Activated T-helper 17 cell treated with anti-CD3 and anti-CD28 coated beads, Interleukin-2, amount 50 U/mL, for 72 hours (primary cell): ENCODE results near the gene ZNF318. TPM values are rescaled to one million over a fixed set of nuclear protein-coding genes. Genes with fewer than 3 reads are reported as not detected.

Experiments
- ATAC-seq: fragments of 150-1000 bp; cut with Tn5 transposase; replicated peaks from 2 replicates; pipeline ENCODE4 v1.10.0; 2021; ENCODE audit warnings: mild to moderate bottlenecking, moderate library complexity
- H3K27ac Mint-ChIP-seq: one replicate; pipeline ENCODE4 v1.8.0; 2022; ENCODE audit warnings: mixed read lengths
- H3K27me3 Mint-ChIP-seq: one replicate; pipeline ENCODE4 v1.8.0; 2022; ENCODE audit warnings: mixed read lengths
- H3K36me3 Mint-ChIP-seq: one replicate; pipeline ENCODE4 v1.8.0; 2022; ENCODE audit warnings: low read depth, mild to moderate bottlenecking, mixed read lengths
- H3K4me1 Mint-ChIP-seq: one replicate; pipeline ENCODE4 v1.8.0; 2022; ENCODE audit warnings: mixed read lengths
- H3K4me3 Mint-ChIP-seq: one replicate; pipeline ENCODE4 v1.8.0; 2022; ENCODE audit warnings: mild to moderate bottlenecking, mixed read lengths
- H3K9me3 Mint-ChIP-seq: one replicate; pipeline ENCODE4 v1.8.0; 2022; ENCODE audit warnings: mixed read lengths
- total RNA-seq, 2 donors: library from RNA; stranded (reverse); gene quantifications; one replicate each; pipeline ENCODE4 v1.2.3, GENCODE V29; 2022

ZNF318 gene
- total RNA-seq, 2 donors from 2014 or later: 11.2 to 21.0 TPM

- Mint-ChIP-seq H3K36me3 (no peaks in the 10 kb centered on the region), H3K4me1 (no peaks in the 10 kb centered on the region), H3K27me3 (no peaks in the 10 kb centered on the region), H3K4me3 (no peak overlapping the region), H3K9me3 (no peaks in the 10 kb centered on the region), H3K27ac (no peak overlapping the region)
- no peak for ATAC-seq
These were observed 75.7 kb downstream of the ZNF318 start for GRCh38 chr6:43293698-43294097.

- no peaks in the 10 kb centered on the region for H3K9me3 Mint-ChIP-seq
- no peak overlapping the region for H3K4me3 Mint-ChIP-seq
- no peak for ATAC-seq
- no peaks in the 10 kb centered on the region for H3K27me3 Mint-ChIP-seq
- H3K36me3 Mint-ChIP-seq: no peaks in the 10 kb centered on the region
- no peak overlapping the region for H3K27ac Mint-ChIP-seq
- H3K4me1 Mint-ChIP-seq: no peaks in the 10 kb centered on the region
These were observed 76.6 kb downstream of the ZNF318 start for GRCh38 chr6:43292763-43293318.

- Mint-ChIP-seq H3K4me3 (no peak overlapping the region), H3K27me3 (no peaks in the 10 kb centered on the region), H3K27ac (no peak overlapping the region), H3K36me3 (no peaks in the 10 kb centered on the region), H3K4me1 (no peaks in the 10 kb centered on the region), H3K9me3 (no peaks in the 10 kb centered on the region)
- no peak for ATAC-seq
These were observed 77.1 kb downstream of the ZNF318 start for GRCh38 chr6:43292341-43292740.

- no peaks in the 10 kb centered on the region for H3K36me3 Mint-ChIP-seq
- no peaks in the 10 kb centered on the region for H3K4me1 Mint-ChIP-seq
- no peak overlapping the region for H3K27ac Mint-ChIP-seq
- H3K9me3 Mint-ChIP-seq: no peaks in the 10 kb centered on the region
- peaks cover 4% of the 10 kb centered on the region for H3K27me3 Mint-ChIP-seq
- no peak overlapping the region for H3K4me3 Mint-ChIP-seq
- ATAC-seq: no peak
These were observed 77.7 kb downstream of the ZNF318 start for GRCh38 chr6:43291708-43292107.

GRCh38 chr6:43290905-43291355 is 78.5 kb downstream of the ZNF318 start:
- ATAC-seq: no peak
- Mint-ChIP-seq H3K4me3 (no peak overlapping the region), H3K27ac (no peak overlapping the region), H3K36me3 (no peaks in the 10 kb centered on the region), H3K27me3 (peaks cover 7% of the 10 kb centered on the region), H3K4me1 (no peaks in the 10 kb centered on the region), H3K9me3 (no peaks in the 10 kb centered on the region)

- Mint-ChIP-seq H3K9me3 (no peaks in the 10 kb centered on the region), H3K27me3 (peaks cover 12% of the 10 kb centered on the region), H3K27ac (no peak overlapping the region), H3K4me1 (no peaks in the 10 kb centered on the region), H3K4me3 (no peak overlapping the region), H3K36me3 (no peaks in the 10 kb centered on the region)
- ATAC-seq: no peak
These were observed 79.0 kb downstream of the ZNF318 start for GRCh38 chr6:43290339-43290904.

- H3K27me3 Mint-ChIP-seq: peaks cover 12% of the 10 kb centered on the region
- no peak overlapping the region for H3K4me3 Mint-ChIP-seq
- H3K9me3 Mint-ChIP-seq: no peaks in the 10 kb centered on the region
- no peak for ATAC-seq
- no peak overlapping the region for H3K27ac Mint-ChIP-seq
- H3K4me1 Mint-ChIP-seq: no peaks in the 10 kb centered on the region
- no peaks in the 10 kb centered on the region for H3K36me3 Mint-ChIP-seq
These were observed 81.4 kb downstream of the ZNF318 start for GRCh38 chr6:43287717-43288679.

- Mint-ChIP-seq H3K36me3 (no peaks in the 10 kb centered on the region), H3K27me3 (peaks cover 12% of the 10 kb centered on the region), H3K4me1 (no peaks in the 10 kb centered on the region), H3K27ac (no peak overlapping the region), H3K4me3 (no peak overlapping the region), H3K9me3 (no peaks in the 10 kb centered on the region)
- ATAC-seq: no peak
These were observed 82.3 kb downstream of the ZNF318 start for GRCh38 chr6:43286980-43287716.

GRCh38 chr6:43286456-43286979 is 82.9 kb downstream of the ZNF318 start:
- Mint-ChIP-seq H3K27me3 (peaks cover 15% of the 10 kb centered on the region), H3K36me3 (no peaks in the 10 kb centered on the region), H3K4me1 (no peaks in the 10 kb centered on the region), H3K27ac (no peak overlapping the region), H3K9me3 (no peaks in the 10 kb centered on the region), H3K4me3 (no peak overlapping the region)
- no peak for ATAC-seq

Other genes starting within 250 kb of the ZNF318 start
- gene SRF, start 198.4 kb downstream of the ZNF318 start, total RNA-seq: 10 to 100 TPM; 36.2 to 63.4 TPM
- gene CUL9, start 187.5 kb downstream of the ZNF318 start, total RNA-seq: 10 to 100 TPM; 40.7 to 44.9 TPM
- 10 to 100 TPM; 42.6 to 57.8 TPM for gene DNPH1, start 140.2 kb downstream of the ZNF318 start, total RNA-seq
- 1 to 10 TPM; 2.2 to 3.6 TPM for gene TTBK1, start 126.2 kb downstream of the ZNF318 start, total RNA-seq
- gene SLC22A7, start 71.4 kb downstream of the ZNF318 start, total RNA-seq: not detected
- gene CRIP3, start 60.8 kb downstream of the ZNF318 start, total RNA-seq: 1 to 10 TPM; 4.2 to 4.6 TPM
- gene ABCC10, start 57.9 kb upstream of the ZNF318 start, total RNA-seq: 10 to 100 TPM; 41.2 to 47.9 TPM
- 1 to 10 TPM; 1.3 to 2.8 TPM for gene DLK2, start 85.9 kb upstream of the ZNF318 start, total RNA-seq
- gene TJAP1, start 107.9 kb upstream of the ZNF318 start, total RNA-seq: 10 to 100 TPM; 37.8 to 38.4 TPM
- under 1 TPM; 0.26 to 0.35 TPM for gene LRRC73, start 140.7 kb upstream of the ZNF318 start, total RNA-seq
- 10 to 100 TPM; 51.5 to 66.7 TPM for gene YIPF3, start 147.3 kb upstream of the ZNF318 start, total RNA-seq
- 10 to 100 TPM; 30.1 to 67.8 TPM for gene POLR1C, start 147.4 kb upstream of the ZNF318 start, total RNA-seq
- 100 to 1,000 TPM in 1 of 2 donors, 10 to 100 TPM in 1; 67.3 to 109 TPM for gene XPO5, start 206.4 kb upstream of the ZNF318 start, total RNA-seq
- gene POLH, start 206.5 kb upstream of the ZNF318 start, total RNA-seq: 10 to 100 TPM; 55.5 to 67.8 TPM